HG03442 (cell line): ENCODE measurements around the gene ZBTB2.
"Not testable (repeated sequence)": the region's sequence is repeated elsewhere in the genome, so short reads cannot be mapped to it uniquely, and the experiment has no call there.

Source experiments
- ATAC-seq: cut with Tn5 transposase; IDR thresholded peaks from one replicate; pipeline ENCODE4 v1.9.1; 2021; ENCODE audit warnings: mild to moderate bottlenecking, moderate library complexity; ENCODE audit not compliant: unreplicated experiment

ZBTB2 gene

GRCh38 chr6:151374036-151374683 lies 17.2 kb downstream of the ZBTB2 start:
- ATAC-seq, result no peak

- no peak for ATAC-seq
Observed at GRCh38 chr6:151372164-151372563, 19.2 kb downstream of the ZBTB2 start.

- no peak for ATAC-seq
Observed at GRCh38 chr6:151370509-151371078, 20.8 kb downstream of the ZBTB2 start.

- no peak for ATAC-seq
Observed at GRCh38 chr6:151365233-151365632, 26.1 kb downstream of the ZBTB2 start.

- no peak for ATAC-seq
Observed at GRCh38 chr6:151359486-151359885, 31.9 kb downstream of the ZBTB2 start.

- no peak for ATAC-seq
Observed at GRCh38 chr6:151358475-151358874, 32.9 kb downstream of the ZBTB2 start.

- ATAC-seq, result no peak
Observed at GRCh38 chr6:151357758-151358436, 33.5 kb downstream of the ZBTB2 start.

- ATAC-seq, result not testable (repeated sequence)
Observed at GRCh38 chr6:151356983-151357382, 34.4 kb downstream of the ZBTB2 start.

GRCh38 chr6:151353795-151354194 lies 37.6 kb downstream of the ZBTB2 start:
- ATAC-seq, result no peak

GRCh38 chr6:151352410-151353396 lies 38.7 kb downstream of the ZBTB2 start:
- ATAC-seq, result no peak

GRCh38 chr6:151351731-151352130 lies 39.6 kb downstream of the ZBTB2 start:
- no peak for ATAC-seq

GRCh38 chr6:151351146-151351700 lies 40.1 kb downstream of the ZBTB2 start:
- ATAC-seq, result no peak

GRCh38 chr6:151350442-151351145 lies 40.8 kb downstream of the ZBTB2 start:
- no peak for ATAC-seq

GRCh38 chr6:151349651-151350270 lies 41.6 kb downstream of the ZBTB2 start:
- ATAC-seq, result no peak

- ATAC-seq, result not testable (repeated sequence)
Observed at GRCh38 chr6:151342750-151343149, 48.6 kb downstream of the ZBTB2 start.

GRCh38 chr6:151341476-151342195 lies 49.7 kb downstream of the ZBTB2 start:
- ATAC-seq, result no peak

GRCh38 chr6:151340219-151340978 lies 51.0 kb downstream of the ZBTB2 start:
- ATAC-seq, result no peak

GRCh38 chr6:151339369-151339768 lies 52.0 kb downstream of the ZBTB2 start:
- ATAC-seq, result no peak
